ENCODE measurements around the gene TRIM44. TPM values are rescaled to one million over a fixed set of nuclear protein-coding genes. Genes with fewer than 3 reads are reported as not detected.
"Not testable (repeated sequence)": the region's sequence is repeated elsewhere in the genome, so short reads cannot be mapped to it uniquely, and the experiment has no call there.

Gene TRIM44
- polyA plus RNA-seq, 2 donors, result 3.1 to 6.2 TPM

DNA sequence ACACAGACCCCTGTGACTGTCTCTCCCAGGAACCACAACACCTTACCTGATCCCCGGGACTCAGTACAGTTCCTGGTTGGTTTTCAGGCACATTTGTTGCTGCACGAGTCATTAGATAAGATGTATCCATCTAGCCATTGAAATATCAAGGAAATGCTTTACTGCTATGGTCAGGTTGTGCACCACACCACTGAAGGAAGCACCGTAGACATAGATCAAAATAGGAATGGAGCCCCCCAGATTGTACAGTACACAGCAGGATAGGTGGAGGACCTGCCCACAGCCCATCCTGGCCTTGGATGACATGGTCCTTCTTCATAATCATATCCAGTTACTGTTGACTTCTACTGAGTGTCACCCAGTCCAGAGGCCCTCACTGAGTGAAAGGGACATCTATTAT is 195.3 kb downstream of the TRIM44 start:
- Histone ChIP-seq H3K4me3 (ENCODE audit: low read depth in 1 of 2, low read length in 2 of 2) (no peak overlapping the region), H3K9me3 (ENCODE audit: control insufficient read depth in 2 of 2, insufficient read depth in 1 of 2, low read depth in 1 of 2, low read length in 1 of 2) (no peaks in the 10 kb centered on the region), H3K27ac (ENCODE audit: low read depth in 2 of 2, low read length in 1 of 2) (no peak overlapping the region), H3K4me1 (ENCODE audit: control insufficient read depth in 2 of 2, insufficient read depth in 2 of 2, low read length in 1 of 2) (no peaks in the 10 kb centered on the region), H3K27me3 (ENCODE audit: control insufficient read depth in 1 of 2, insufficient read depth in 2 of 2, low read length in 2 of 2) (no peaks in the 10 kb centered on the region), H3K36me3 (ENCODE audit: control insufficient read depth in 2 of 2, insufficient read depth in 2 of 2, low read length in 1 of 2) (no peaks in the 10 kb centered on the region)
- WGBS, 2 donors, result 91 to 94% methylated on average over 3 of the region's 3 CpGs

DNA sequence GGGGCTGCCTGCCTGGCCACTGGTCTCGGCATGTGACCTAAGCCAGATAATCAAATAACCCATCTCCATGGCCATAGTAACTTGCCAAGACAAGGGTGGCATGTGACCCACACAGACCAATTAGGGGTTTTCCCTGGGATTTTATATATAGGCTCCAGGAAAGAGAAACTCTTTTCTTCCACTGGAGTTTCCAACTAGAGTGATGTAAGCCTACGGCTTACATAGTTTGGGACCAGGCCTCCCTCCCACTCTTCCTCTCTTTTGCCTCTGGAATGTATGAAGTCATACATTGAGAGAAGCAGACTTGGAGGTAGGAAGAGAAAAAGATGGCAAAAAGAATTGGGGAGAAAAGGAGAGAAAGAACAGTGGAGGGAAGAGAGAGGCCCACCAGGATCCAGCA is 196.7 kb downstream of the TRIM44 start:
- H3K36me3 ChIP-seq (ENCODE audit: control insufficient read depth in 2 of 2, insufficient read depth in 2 of 2, low read length in 1 of 2), result no peaks in the 10 kb centered on the region
- no peak overlapping the region for H3K4me3 ChIP-seq (ENCODE audit: low read depth in 1 of 2, low read length in 2 of 2)
- H3K27me3 ChIP-seq (ENCODE audit: control insufficient read depth in 1 of 2, insufficient read depth in 2 of 2, low read length in 2 of 2), result no peaks in the 10 kb centered on the region
- WGBS, 2 donors, result 80 to 84% methylated on average over 2 of the region's 2 CpGs
- no peak overlapping the region for H3K27ac ChIP-seq (ENCODE audit: low read depth in 2 of 2, low read length in 1 of 2)
- no peaks in the 10 kb centered on the region for H3K4me1 ChIP-seq (ENCODE audit: control insufficient read depth in 2 of 2, insufficient read depth in 2 of 2, low read length in 1 of 2)
- no peaks in the 10 kb centered on the region for H3K9me3 ChIP-seq (ENCODE audit: control insufficient read depth in 2 of 2, insufficient read depth in 1 of 2, low read depth in 1 of 2, low read length in 1 of 2)

DNA sequence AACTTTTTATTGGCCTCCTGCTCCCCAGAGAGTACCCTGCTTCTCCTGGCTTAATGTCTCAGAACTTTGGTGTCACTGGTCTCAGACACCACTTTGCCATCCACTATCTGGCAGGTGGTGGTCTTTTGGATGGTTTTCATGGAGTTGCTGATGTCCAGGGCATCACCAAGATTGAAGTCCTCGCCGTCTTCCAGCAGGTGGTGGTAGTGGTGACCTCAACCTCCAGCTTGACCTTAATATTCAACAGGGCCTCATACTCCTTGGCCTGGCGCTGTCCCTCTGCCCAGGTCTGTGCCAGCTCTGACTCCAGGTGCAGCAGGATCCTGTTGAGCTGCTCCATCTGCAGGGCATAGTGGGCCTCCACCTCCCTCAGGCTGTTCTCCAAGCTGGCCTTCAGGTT is 197.6 kb downstream of the TRIM44 start:
- not testable (repeated sequence) for H3K27me3 ChIP-seq (ENCODE audit: control insufficient read depth in 1 of 2, insufficient read depth in 2 of 2, low read length in 2 of 2); H3K4me1 ChIP-seq (ENCODE audit: control insufficient read depth in 2 of 2, insufficient read depth in 2 of 2, low read length in 1 of 2); H3K4me3 ChIP-seq (ENCODE audit: low read depth in 1 of 2, low read length in 2 of 2); H3K9me3 ChIP-seq (ENCODE audit: control insufficient read depth in 2 of 2, insufficient read depth in 1 of 2, low read depth in 1 of 2, low read length in 1 of 2); H3K27ac ChIP-seq (ENCODE audit: low read depth in 2 of 2, low read length in 1 of 2); H3K36me3 ChIP-seq (ENCODE audit: control insufficient read depth in 2 of 2, insufficient read depth in 2 of 2, low read length in 1 of 2)
- 95 to 96% methylated on average over 3 of the region's 3 CpGs for whole genome bisulfite sequencing, 2 donors

DNA sequence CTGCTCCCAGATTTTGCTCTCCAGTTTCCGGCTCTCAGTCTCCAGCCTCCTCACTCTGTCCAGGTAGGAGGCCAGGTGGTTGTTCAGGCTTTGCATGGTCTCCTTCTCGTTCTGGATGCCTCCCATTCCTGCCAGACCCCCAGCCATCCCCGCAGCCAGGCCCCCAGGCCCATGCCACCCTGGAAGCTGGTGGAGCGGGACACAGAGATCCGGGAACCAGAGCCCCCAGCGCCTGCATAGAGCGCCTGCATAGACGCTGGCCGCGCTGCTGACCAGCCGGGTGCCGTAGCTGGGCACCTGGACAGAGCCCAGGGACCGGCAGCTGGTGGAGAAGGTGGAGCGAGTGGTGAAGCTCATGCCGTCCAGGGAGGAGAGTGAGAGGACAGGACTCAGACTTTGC is 198.6 kb downstream of the TRIM44 start:
- Histone ChIP-seq H3K27ac (ENCODE audit: low read depth in 2 of 2, low read length in 1 of 2) (no peak overlapping the region), H3K36me3 (ENCODE audit: control insufficient read depth in 2 of 2, insufficient read depth in 2 of 2, low read length in 1 of 2) (no peaks in the 10 kb centered on the region), H3K4me3 (ENCODE audit: low read depth in 1 of 2, low read length in 2 of 2) (no peak overlapping the region), H3K4me1 (ENCODE audit: control insufficient read depth in 2 of 2, insufficient read depth in 2 of 2, low read length in 1 of 2) (no peaks in the 10 kb centered on the region), H3K9me3 (ENCODE audit: control insufficient read depth in 2 of 2, insufficient read depth in 1 of 2, low read depth in 1 of 2, low read length in 1 of 2) (no peaks in the 10 kb centered on the region), H3K27me3 (ENCODE audit: control insufficient read depth in 1 of 2, insufficient read depth in 2 of 2, low read length in 2 of 2) (no peaks in the 10 kb centered on the region)
- 95% methylated on average over 15 of the region's 15 CpGs for WGBS, 2 donors

DNA sequence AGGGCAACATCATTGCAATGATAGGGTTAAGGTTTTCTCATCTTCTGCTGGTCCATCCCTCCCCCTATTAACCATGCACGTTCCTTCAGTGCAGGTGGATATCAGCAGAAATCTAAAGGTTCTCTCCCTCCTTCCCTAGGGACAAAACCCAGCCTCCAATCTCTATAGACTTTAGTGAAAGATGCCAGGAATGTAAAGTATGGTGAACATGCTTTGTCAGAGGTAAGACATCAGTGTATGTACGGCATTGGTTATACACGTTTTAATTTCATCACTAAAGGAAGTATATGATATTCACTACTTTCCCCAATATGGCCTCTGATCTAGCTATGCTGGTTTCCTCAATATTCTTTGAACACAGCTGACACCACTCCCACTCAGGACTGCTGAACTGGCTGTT is 200.1 kb downstream of the TRIM44 start:
- WGBS, 2 donors, result 52 to 62% methylated on average over 3 of the region's 3 CpGs

DNA sequence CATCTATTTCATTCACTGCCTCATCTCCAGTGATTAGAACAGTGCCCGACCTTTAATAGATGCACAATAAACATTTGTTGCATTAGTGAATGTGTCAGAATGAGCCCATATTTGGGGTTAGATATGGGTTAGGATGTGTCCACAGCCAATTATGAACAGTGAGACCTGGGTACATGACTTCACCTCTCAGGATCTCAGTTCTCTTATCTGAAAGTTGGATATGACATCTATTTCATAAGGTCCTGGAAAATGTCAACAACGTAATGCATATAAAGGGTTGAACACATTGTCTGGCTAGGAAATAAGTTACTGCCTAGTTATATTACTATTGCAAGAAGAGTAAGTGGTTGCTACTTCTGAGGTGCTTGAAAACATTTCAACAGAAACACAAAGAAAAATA is 201.6 kb downstream of the TRIM44 start:
- no peak overlapping the region for H3K4me3 ChIP-seq (ENCODE audit: low read depth in 1 of 2, low read length in 2 of 2)
- H3K4me1 ChIP-seq (ENCODE audit: control insufficient read depth in 2 of 2, insufficient read depth in 2 of 2, low read length in 1 of 2), result no peaks in the 10 kb centered on the region
- no peaks in the 10 kb centered on the region for H3K27me3 ChIP-seq (ENCODE audit: control insufficient read depth in 1 of 2, insufficient read depth in 2 of 2, low read length in 2 of 2)
- H3K36me3 ChIP-seq (ENCODE audit: control insufficient read depth in 2 of 2, insufficient read depth in 2 of 2, low read length in 1 of 2), result no peaks in the 10 kb centered on the region
- H3K27ac ChIP-seq (ENCODE audit: low read depth in 2 of 2, low read length in 1 of 2), result no peak overlapping the region
- WGBS, 2 donors, result 91 to 98% methylated on average over 2 of the region's 2 CpGs
- no peaks in the 10 kb centered on the region for H3K9me3 ChIP-seq (ENCODE audit: control insufficient read depth in 2 of 2, insufficient read depth in 1 of 2, low read depth in 1 of 2, low read length in 1 of 2)

More for the DNA sequence above, 200.1 kb downstream of the TRIM44 start:
- H3K27me3 ChIP-seq (ENCODE audit: control insufficient read depth in 1 of 2, insufficient read depth in 2 of 2, low read length in 2 of 2), result no peaks in the 10 kb centered on the region
- H3K4me1 ChIP-seq (ENCODE audit: control insufficient read depth in 2 of 2, insufficient read depth in 2 of 2, low read length in 1 of 2), result no peaks in the 10 kb centered on the region
- H3K27ac ChIP-seq (ENCODE audit: low read depth in 2 of 2, low read length in 1 of 2), result no peak overlapping the region
- H3K4me3 ChIP-seq (ENCODE audit: low read depth in 1 of 2, low read length in 2 of 2), result no peak overlapping the region
- H3K36me3 ChIP-seq (ENCODE audit: control insufficient read depth in 2 of 2, insufficient read depth in 2 of 2, low read length in 1 of 2), result no peaks in the 10 kb centered on the region
- H3K9me3 ChIP-seq (ENCODE audit: control insufficient read depth in 2 of 2, insufficient read depth in 1 of 2, low read depth in 1 of 2, low read length in 1 of 2), result no peaks in the 10 kb centered on the region

DNA sequence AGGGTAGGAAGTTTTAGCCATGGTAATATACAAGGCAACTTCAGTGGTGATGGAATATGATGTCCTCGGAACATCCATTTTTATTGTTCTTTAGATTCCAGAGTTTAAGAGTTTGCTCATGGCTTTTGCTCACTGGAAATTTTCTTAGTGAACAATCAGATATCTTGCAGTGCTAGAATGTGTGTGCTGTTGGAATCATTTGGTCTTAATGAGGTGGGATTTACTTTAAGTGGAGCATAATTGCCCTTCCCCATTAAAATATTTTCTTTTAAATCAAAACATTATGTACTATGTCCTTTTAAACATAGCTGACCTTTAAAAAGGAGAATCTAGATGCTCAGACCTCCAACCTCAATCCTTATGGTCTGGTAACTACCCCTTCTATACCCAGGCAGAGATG is 204.0 kb downstream of the TRIM44 start:
- H3K4me1 ChIP-seq (ENCODE audit: control insufficient read depth in 2 of 2, insufficient read depth in 2 of 2, low read length in 1 of 2), result no peaks in the 10 kb centered on the region
- WGBS, 2 donors, result 94 to 100% methylated on average over 1 of the region's 1 CpG

More for the DNA sequence above, 204.0 kb downstream of the TRIM44 start:
- Histone ChIP-seq H3K9me3 (ENCODE audit: control insufficient read depth in 2 of 2, insufficient read depth in 1 of 2, low read depth in 1 of 2, low read length in 1 of 2) (no peaks in the 10 kb centered on the region), H3K27me3 (ENCODE audit: control insufficient read depth in 1 of 2, insufficient read depth in 2 of 2, low read length in 2 of 2) (no peaks in the 10 kb centered on the region), H3K27ac (ENCODE audit: low read depth in 2 of 2, low read length in 1 of 2) (no peak overlapping the region), H3K36me3 (ENCODE audit: control insufficient read depth in 2 of 2, insufficient read depth in 2 of 2, low read length in 1 of 2) (no peaks in the 10 kb centered on the region), H3K4me3 (ENCODE audit: low read depth in 1 of 2, low read length in 2 of 2) (no peak overlapping the region)

Other genes starting within 250 kb of the TRIM44 start
- gene SLC1A2, start 243.2 kb upstream of the TRIM44 start, polyA plus RNA-seq, result under 1 TPM in 1 of 2 donors, not detected in 1; 0.11 TPM
- 1 to 10 TPM in 1 of 2 donors, under 1 TPM in 1; 0.31 to 1.2 TPM for gene PAMR1, start 137.2 kb upstream of the TRIM44 start, polyA plus RNA-seq
- 1 to 10 TPM; 3.1 to 5.0 TPM for gene FJX1, start 44.3 kb upstream of the TRIM44 start, polyA plus RNA-seq